K562 (cell line): ENCODE measurements around the gene TFB2M. TPM values are rescaled to one million over a fixed set of nuclear protein-coding genes. Genes with fewer than 3 reads are reported as not detected.

ENCODE experiments used
- ATF1 ChIP-seq, 2 experiments: fragments of 450-650 bp in 1 of 2; IDR thresholded peaks; 2 replicates each; pipeline ENCODE4 v1.6.1; 2016; ENCODE audit warnings: missing compliant biosample characterization in 1 of 2, missing genetic modification characterization in 1 of 2
- FOXK2 ChIP-seq, 2 experiments: fragments of 450-650 bp; IDR thresholded peaks in 1 of 2; conservative IDR thresholded peaks in 1 of 2; 2 replicates each; pipeline ENCODE4 v1.6.1; 2016; ENCODE audit warnings: low read depth in 2 of 2, mild to moderate bottlenecking in 1 of 2
- HEY1 ChIP-seq: fragments of 250-450 bp; sonication (Bioruptor Pico); IDR thresholded peaks from 2 replicates; pipeline ENCODE4 v1.5.0; 2020; ENCODE audit warnings: mild to moderate bottlenecking, moderate library complexity, borderline replicate concordance
- MCM7 ChIP-seq, 2 experiments: fragments of 450-650 bp; IDR thresholded peaks; 2 replicates each; pipeline ENCODE4 v1.6.1; 2016 to 2018
- NR2C1 ChIP-seq, 2 experiments: fragments of 450-650 bp; IDR thresholded peaks; 2 replicates each; pipeline ENCODE4 v1.6.1; 2017; ENCODE audit warnings: mild to moderate bottlenecking in 2 of 2, antibody characterized with exemption in 1 of 2, inconsistent platforms in 1 of 2, missing compliant biosample characterization in 1 of 2, missing genetic modification characterization in 1 of 2
- PRMT5 ChIP-seq: sonication (generic); formaldehyde crosslinking; IDR thresholded peaks from 2 replicates; pipeline ENCODE4 v1.5.0; 2020; ENCODE audit warnings: missing genetic modification reagents
- RBM39 ChIP-seq: fragments of 200-400 bp; formaldehyde crosslinking; optimal IDR thresholded peaks from 2 replicates; pipeline ENCODE3; 2018; ENCODE audit warnings: low read depth, low read length
- STAT5A ChIP-seq: IDR thresholded peaks from 2 replicates; pipeline ENCODE4 v1.6.1; 2012; ENCODE audit warnings: low read length, inconsistent platforms, borderline replicate concordance
- TAF7 ChIP-seq: fragments of 450-650 bp; IDR thresholded peaks from 2 replicates; pipeline ENCODE4 v1.6.1; 2016; ENCODE audit warnings: missing genetic modification characterization, missing compliant biosample characterization
- ZFPM2 ChIP-seq: fragments of 250-450 bp; sonication (Bioruptor Pico); IDR thresholded peaks from 2 replicates; pipeline ENCODE4 v1.5.1; 2022; ENCODE audit warnings: mild to moderate bottlenecking
- ZKSCAN3 ChIP-seq: fragments of 250-450 bp; sonication (Bioruptor Pico); IDR thresholded peaks from 2 replicates; pipeline ENCODE4 v1.4.0; 2020
- ZNF668 ChIP-seq: fragments of 250-450 bp; sonication (Bioruptor Pico); IDR thresholded peaks from 2 replicates; pipeline ENCODE4 v1.8.0; 2022; ENCODE audit warnings: mild to moderate bottlenecking, inconsistent platforms
- ZNF707 ChIP-seq: fragments of 250-450 bp; sonication (Bioruptor Pico); conservative IDR thresholded peaks from 2 replicates; pipeline ENCODE4 v1.8.0; 2022; ENCODE audit warnings: inconsistent platforms, mild to moderate bottlenecking, moderate library complexity
- polyA plus RNA-seq, 8 experiments: library from polyadenylated mRNA; depleted of rRNA in 4 of 8; stranded (reverse) in 5 of 8; unstranded in 3 of 8; fragments of >200 nt; fragmentation: Nextera tagmentation in 2 of 8; fragmentation: Illumina TruSeq in 1 of 8; extraction: Ambion mirVana in 2 of 8; extraction: Trizol in 1 of 8; gene quantifications; 2 replicates each; pipeline versions ENCODE4 v1.2.1 to v1.2.3, GENCODE V29; 2011 to 2014; ENCODE audit warnings: inconsistent platforms in 1 of 8, missing spikeins in 1 of 8
- total RNA-seq, 7 experiments: library from RNA; depleted of rRNA in 6 of 7; stranded (reverse); fragments of >200 nt in 6 of 7; fragmentation: Illumina TruSeq in 2 of 7; extraction: Trizol in 2 of 7; gene quantifications; 2 replicates each; pipeline versions ENCODE4 v1.2.1 to v1.2.3, GENCODE V29; 2011 to 2021; ENCODE audit warnings: low replicate concordance in 1 of 7
- TF ChIP-seq, protein P1 (sequence below), 2 experiments: fragments of 450-650 bp; IDR thresholded peaks; 2 replicates each; pipeline ENCODE4 v1.6.1; 2016; ENCODE audit warnings: mild to moderate bottlenecking in 2 of 2, borderline replicate concordance in 1 of 2, low read depth in 1 of 2, moderate library complexity in 1 of 2
- TF ChIP-seq, protein P2 (sequence below): fragments of 450-650 bp; IDR thresholded peaks from 2 replicates; pipeline ENCODE4 v1.7.0; 2016; ENCODE audit warnings: borderline replicate concordance
- TF ChIP-seq, protein P3 (sequence below): IDR thresholded peaks from 2 replicates; pipeline ENCODE4 v1.6.1; 2016; ENCODE audit warnings: missing genetic modification characterization, missing compliant biosample characterization

TFB2M gene
- total and polyA plus RNA-seq, 9 of the 15 experiments (the other 6 are each of a cell fraction or from before 2014, with no cell fraction given): 55.1 to 162 (median 70.6) TPM

DNA sequence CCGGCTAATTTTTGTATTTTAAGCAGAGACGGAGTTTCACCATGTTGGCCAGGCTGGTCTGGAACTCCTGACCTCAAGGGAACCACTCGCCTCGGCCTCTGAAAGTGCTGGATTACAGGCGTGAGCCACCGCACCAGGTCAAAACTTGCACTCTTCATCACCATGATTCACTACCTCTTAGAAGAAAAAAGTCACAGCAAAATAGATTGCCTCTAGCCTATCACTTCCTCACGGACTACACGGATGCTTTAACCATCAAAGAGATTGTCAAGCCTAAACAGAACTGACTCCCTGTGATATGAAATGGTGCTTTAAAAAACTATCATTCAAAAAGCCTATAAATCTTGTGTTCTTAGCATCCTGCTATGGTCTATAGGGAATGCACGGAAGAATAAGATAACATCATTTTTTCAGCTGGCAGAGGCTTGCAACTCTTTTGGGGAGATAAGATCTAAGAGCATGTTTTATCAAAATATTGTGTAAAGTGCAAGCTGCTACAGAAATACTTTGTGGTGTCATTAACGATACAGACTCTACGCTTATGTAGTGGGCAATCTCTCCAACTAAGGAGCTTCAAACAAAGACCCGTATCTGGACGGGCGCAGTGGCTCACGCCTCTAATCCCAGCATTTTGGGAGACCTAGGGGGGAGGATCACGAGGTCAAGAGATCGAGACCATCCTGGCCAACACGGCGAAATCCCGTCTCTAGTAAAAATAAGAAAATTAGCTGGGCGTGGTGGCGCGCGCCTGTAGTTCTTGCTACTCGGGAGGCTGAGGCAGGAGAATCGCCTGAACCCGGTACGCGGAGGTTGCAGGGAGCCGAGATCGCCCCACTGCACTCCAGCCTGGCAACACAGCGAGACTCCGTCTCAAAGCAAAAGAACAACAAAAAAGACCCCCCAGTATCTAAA lies 966 bp downstream of the TFB2M start (continued):
- TF ChIP-seq NR2C1 (IDR thresholded peaks at IDR 0.05) (no peak), NR2C1 (tag; IDR thresholded peaks at IDR 0.05) (no peak), ZFPM2 (no peak), ZNF668 (CRISPR knock-in tag) (no peak), FOXK2 (conservative IDR thresholded peaks at IDR 0.05 in 1 of 2, IDR thresholded peaks at IDR 0.05 in 1 of 2; ENCODE audit: low read depth in 2 of 2) (no peak), ATF1 (CRISPR knock-in tag; IDR thresholded peaks at IDR 0.05) (no peak), ATF1 (tag; IDR thresholded peaks at IDR 0.05) (no peak), ZKSCAN3 (CRISPR knock-in tag) (no peak), RBM39 (no peak), ZNF707 (CRISPR knock-in tag) (no peak; the same call in 1 of the 2 replicates), HEY1 (CRISPR knock-in tag) (no peak), TAF7 (tag) (no peak), STAT5A (no peak), MCM7 (IDR thresholded peaks at IDR 0.05) (no peak), PRMT5 (no peak)
- TF ChIP-seq, protein P1, sequence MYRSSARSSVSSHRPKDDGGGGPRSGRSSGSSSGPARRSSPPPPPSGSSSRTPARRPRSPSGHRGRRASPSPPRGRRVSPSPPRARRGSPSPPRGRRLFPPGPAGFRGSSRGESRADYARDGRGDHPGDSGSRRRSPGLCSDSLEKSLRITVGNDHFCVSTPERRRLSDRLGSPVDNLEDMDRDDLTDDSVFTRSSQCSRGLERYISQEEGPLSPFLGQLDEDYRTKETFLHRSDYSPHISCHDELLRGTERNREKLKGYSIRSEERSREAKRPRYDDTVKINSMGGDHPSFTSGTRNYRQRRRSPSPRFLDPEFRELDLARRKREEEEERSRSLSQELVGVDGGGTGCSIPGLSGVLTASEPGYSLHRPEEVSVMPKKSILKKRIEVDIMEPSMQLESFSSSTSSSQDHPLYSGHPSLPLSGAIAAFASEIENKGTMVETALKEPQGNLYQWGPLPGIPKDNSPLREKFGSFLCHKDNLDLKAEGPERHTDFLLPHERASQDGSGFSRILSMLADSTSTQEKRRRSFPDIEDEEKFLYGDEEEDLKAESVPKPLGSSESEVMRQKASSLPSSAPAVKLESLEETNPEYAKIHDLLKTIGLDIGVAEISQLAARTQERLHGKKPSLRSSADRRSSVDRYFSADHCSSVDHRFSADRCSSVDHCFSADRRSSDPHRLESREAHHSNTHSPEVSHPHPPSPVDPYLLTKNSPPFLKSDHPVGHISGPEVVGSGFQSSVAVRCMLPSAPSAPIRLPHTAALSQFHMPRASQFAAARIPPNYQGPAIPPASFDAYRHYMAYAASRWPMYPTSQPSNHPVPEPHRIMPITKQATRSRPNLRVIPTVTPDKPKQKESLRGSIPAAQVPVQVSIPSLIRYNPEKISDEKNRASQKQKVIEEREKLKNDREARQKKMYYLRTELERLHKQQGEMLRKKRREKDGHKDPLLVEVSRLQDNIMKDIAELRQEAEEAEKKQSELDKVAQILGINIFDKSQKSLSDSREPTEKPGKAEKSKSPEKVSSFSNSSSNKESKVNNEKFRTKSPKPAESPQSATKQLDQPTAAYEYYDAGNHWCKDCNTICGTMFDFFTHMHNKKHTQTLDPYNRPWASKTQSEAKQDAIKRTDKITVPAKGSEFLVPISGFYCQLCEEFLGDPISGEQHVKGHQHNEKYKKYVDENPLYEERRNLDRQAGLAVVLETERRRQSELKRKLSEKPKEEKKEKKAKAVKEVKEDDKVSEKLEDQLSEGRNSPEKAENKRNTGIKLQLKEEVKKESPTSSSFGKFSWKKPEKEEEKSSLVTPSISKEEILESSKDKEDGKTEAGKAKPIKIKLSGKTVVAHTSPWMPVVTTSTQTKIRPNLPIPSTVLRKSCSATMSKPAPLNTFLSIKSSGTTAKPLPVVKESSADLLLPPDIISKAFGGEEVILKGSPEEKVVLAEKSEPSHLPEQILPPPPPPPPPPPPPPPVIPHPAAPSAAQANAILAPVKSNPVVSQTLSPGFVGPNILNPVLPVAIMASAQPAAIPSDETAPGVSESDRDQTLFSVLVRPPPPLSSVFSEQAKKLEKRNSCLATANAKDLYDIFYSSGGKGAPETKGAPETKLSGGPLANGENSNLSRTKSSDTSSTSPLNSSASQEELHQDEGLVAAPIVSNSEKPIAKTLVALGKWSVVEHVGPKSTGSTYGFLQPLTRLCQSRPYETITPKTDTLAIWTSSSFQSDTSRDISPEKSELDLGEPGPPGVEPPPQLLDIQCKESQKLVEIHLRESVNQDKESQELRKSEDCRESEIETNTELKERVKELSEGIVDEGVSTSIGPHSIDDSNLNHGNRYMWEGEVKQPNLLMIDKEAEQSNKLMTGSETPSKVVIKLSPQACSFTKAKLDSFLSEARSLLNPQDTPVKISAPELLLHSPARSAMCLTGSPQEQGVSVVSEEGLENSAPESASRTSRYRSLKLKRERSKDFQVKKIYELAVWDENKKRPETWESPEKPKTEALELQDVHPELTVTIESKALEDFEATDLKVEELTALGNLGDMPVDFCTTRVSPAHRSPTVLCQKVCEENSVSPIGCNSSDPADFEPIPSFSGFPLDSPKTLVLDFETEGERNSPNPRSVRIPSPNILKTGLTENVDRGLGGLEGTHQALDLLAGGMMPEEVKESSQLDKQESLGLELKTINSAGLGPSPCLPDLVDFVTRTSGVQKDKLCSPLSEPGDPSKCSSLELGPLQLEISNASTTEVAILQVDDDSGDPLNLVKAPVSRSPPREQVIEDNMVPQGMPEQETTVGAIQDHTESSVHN (IDR thresholded peaks at IDR 0.05; ENCODE audit: borderline replicate concordance in 1 of 2, low read depth in 1 of 2): no peak
- TF ChIP-seq, protein P2, sequence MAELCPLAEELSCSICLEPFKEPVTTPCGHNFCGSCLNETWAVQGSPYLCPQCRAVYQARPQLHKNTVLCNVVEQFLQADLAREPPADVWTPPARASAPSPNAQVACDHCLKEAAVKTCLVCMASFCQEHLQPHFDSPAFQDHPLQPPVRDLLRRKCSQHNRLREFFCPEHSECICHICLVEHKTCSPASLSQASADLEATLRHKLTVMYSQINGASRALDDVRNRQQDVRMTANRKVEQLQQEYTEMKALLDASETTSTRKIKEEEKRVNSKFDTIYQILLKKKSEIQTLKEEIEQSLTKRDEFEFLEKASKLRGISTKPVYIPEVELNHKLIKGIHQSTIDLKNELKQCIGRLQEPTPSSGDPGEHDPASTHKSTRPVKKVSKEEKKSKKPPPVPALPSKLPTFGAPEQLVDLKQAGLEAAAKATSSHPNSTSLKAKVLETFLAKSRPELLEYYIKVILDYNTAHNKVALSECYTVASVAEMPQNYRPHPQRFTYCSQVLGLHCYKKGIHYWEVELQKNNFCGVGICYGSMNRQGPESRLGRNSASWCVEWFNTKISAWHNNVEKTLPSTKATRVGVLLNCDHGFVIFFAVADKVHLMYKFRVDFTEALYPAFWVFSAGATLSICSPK: no peak
- TF ChIP-seq, protein P3, sequence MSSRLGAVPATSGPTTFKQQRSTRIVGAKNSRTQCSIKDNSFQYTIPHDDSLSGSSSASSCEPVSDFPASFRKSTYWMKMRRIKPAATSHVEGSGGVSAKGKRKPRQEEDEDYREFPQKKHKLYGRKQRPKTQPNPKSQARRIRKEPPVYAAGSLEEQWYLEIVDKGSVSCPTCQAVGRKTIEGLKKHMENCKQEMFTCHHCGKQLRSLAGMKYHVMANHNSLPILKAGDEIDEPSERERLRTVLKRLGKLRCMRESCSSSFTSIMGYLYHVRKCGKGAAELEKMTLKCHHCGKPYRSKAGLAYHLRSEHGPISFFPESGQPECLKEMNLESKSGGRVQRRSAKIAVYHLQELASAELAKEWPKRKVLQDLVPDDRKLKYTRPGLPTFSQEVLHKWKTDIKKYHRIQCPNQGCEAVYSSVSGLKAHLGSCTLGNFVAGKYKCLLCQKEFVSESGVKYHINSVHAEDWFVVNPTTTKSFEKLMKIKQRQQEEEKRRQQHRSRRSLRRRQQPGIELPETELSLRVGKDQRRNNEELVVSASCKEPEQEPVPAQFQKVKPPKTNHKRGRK (tag): no peak
